ENCODE results near the gene LINGO1. TPM values are rescaled to one million over a fixed set of nuclear protein-coding genes. Genes with fewer than 3 reads are reported as not detected.
A peak's percentile ranks its signal among the peaks of the same experiment; 100 is the strongest.

Gene LINGO1
- total and polyA plus RNA-seq, 2 of the 8 experiments (the other 6 are each of a cell fraction or from before 2014, with no cell fraction given), result 57.1 to 114 TPM

DNA sequence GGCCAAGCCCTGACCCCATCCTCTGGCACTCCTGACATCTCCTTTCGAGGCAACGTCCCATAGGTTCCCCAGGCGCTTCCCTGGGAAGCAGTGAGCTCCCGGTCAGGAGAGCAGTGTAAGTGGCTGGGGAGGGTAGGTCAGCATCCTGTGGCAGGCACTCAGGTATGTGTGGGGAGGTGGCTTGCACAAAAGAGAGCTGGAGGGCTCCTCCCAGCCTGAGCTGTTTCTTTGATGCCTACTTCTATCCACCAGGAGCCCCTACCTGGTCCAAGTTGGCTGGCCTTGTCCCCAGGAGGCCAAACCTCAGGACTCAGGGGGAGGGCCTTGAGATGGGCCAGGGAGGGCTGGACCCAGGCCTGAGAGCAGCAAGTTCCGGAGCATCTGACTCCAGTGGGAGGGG is 31.7 kb upstream of the LINGO1 start:
- WGBS, 2 experiments (ENCODE audit: extremely low coverage in 1 of 2, insufficient coverage in 1 of 2, insufficient read length in 1 of 2, insufficient replicate concordance in 2 of 2, low coverage in 1 of 2, low lambda C conversion rate in 2 of 2, missing lambda C conversion rate in 1 of 2), result 85% methylated on average over 5 of the region's 5 CpGs; no CpG with 5 or more reads in 1 of the 2 experiments
- Histone ChIP-seq H2BK5ac (ENCODE audit: low read depth, low read length) (peak overlapping the region; percentile 77; the same call in 1 of the 2 replicates), H3K79me2 (ENCODE audit: control insufficient read depth in 1 of 2, insufficient read depth in 2 of 2, low read length in 2 of 2) (no peaks in the 10 kb centered on the region), H3K4ac (replicated peaks; ENCODE audit: insufficient read length, low read depth, low read length) (no peak overlapping the region), H3K4me2 (ENCODE audit: insufficient read depth in 1 of 2, low read depth in 2 of 2, low read length in 2 of 2) (no peak overlapping the region), H3K23ac (ENCODE audit: insufficient read length) (no peak overlapping the region), H3K79me1 (ENCODE audit: low read depth, low read length) (no peaks in the 10 kb centered on the region), H2BK120ac (replicated peaks; ENCODE audit: low read depth, low read length) (no peak overlapping the region), H4K20me1 (replicated peaks in 1 of 2; ENCODE audit: control insufficient read depth in 1 of 2, insufficient read depth in 2 of 2, low read length in 2 of 2) (no peaks in the 10 kb centered on the region), H3K27ac (ENCODE audit: low read depth, low read length) (no peak overlapping the region), H2BK15ac (ENCODE audit: low read length) (peak overlapping the region; percentile 72; the same call in 1 of the 2 replicates), H3K4me3 (ENCODE audit: extremely low read depth in 1 of 4, insufficient read depth in 2 of 4, low read depth in 3 of 4, low read length in 4 of 4) (no peak overlapping the region), H3K27me3 (replicated peaks in 1 of 4; ENCODE audit: control insufficient read depth in 3 of 4, extremely low read depth in 1 of 4, insufficient read depth in 3 of 4, low read length in 3 of 4) (no peaks in the 10 kb centered on the region), H3K9me3 (ENCODE audit: insufficient read depth in 2 of 2, low read depth in 1 of 2, low read length in 1 of 2) (no peaks in the 10 kb centered on the region), H3K36me3 (ENCODE audit: control insufficient read depth in 2 of 4, insufficient read depth in 4 of 4, low read length in 3 of 4) (no peaks in the 10 kb centered on the region), H3K23me2 (ENCODE audit: low read depth, low read length) (no peaks in the 10 kb centered on the region), H4K8ac (ENCODE audit: extremely low read depth, insufficient read depth, low read length) (no peak overlapping the region; the same call in 1 of the 2 replicates), H4K91ac (replicated peaks; ENCODE audit: insufficient read length, low read length) (no peak overlapping the region), H4K5ac (ENCODE audit: insufficient read length, low read depth, low read length) (no peak overlapping the region), H3K56ac (replicated peaks; ENCODE audit: insufficient read length, low read depth, low read length) (no peak overlapping the region), H2BK20ac (ENCODE audit: low read length) (peak overlapping the region; percentile 97), H3K4me1 (replicated peaks in 1 of 4; ENCODE audit: control insufficient read depth in 3 of 4, insufficient read depth in 4 of 4, low read length in 3 of 4) (peaks cover 0 to 14% (median 10%) of the 10 kb centered on the region in 4 experiments; a peak in 5 of 7 replicates), H2BK12ac (ENCODE audit: low read depth, low read length) (peak overlapping the region; percentile 84; the same call in 1 of the 2 replicates), H3K14ac (ENCODE audit: insufficient read length) (no peak overlapping the region), H3K18ac (ENCODE audit: extremely low read depth, low read length) (peak overlapping the region; percentile 78), H3K9ac (replicated peaks in 1 of 4; ENCODE audit: extremely low read depth in 1 of 4, low read depth in 3 of 4, low read length in 3 of 4) (no peak overlapping the region), H2AFZ (ENCODE audit: low read length) (no peak overlapping the region), H2AK5ac (ENCODE audit: low read depth, low read length) (no peak overlapping the region)
- DNase-seq (ENCODE audit: low read depth in 1 of 2, low spot score in 2 of 2), result no peak
- TF ChIP-seq MAX (IDR thresholded peaks at IDR 0.05) (no peak), ZNF274 (IDR thresholded peaks at IDR 0.05; ENCODE audit: borderline replicate concordance, extremely low read depth, low read length) (no peak)
- FAIRE-seq, result no peak
- ChIA-PET POLR2A (ENCODE audit: partially characterized antibody) (interaction anchor here (0.6 to 1.6 kb wide), 8 partner anchors 22 to 137 kb away, joined by 3 to 4 read pairs (median 3); no protein-coding TSS in a partner anchor), CTCF (ENCODE audit: partially characterized antibody) (interaction anchor here (0.7 to 19.2 kb wide), 32 partner anchors 8 to 218 kb away, joined by 3 to 361 read pairs (median 4); partner anchors contain the start of gene LINGO1)

All from H1 (cell line).